A204.1 (cell line): Measurements from ENCODE around the gene CERS6.
"Not testable (repeated sequence)": the region's sequence is repeated elsewhere in the genome, so short reads cannot be mapped to it uniquely, and the experiment has no call there.

Source experiments
- FAIRE-seq: peaks from 2 replicates; lab custom pipeline; 2012; peaks lifted over from hg19 to GRCh38; lab: Jason Lieb, UNC

The CERS6 gene

GRCh38 chr2:168645696-168646338 lies 189.7 kb downstream of the CERS6 start:
- no peak for FAIRE-seq

GRCh38 chr2:168649105-168649504 lies 193.0 kb downstream of the CERS6 start:
- FAIRE-seq, result no peak

- no peak for FAIRE-seq
Measured at GRCh38 chr2:168649562-168649961, 193.5 kb downstream of the CERS6 start.

- FAIRE-seq, result no peak
Measured at GRCh38 chr2:168650139-168650538, 194.1 kb downstream of the CERS6 start.

GRCh38 chr2:168650781-168651180 lies 194.7 kb downstream of the CERS6 start:
- no peak for FAIRE-seq

GRCh38 chr2:168652997-168653921 lies 197.2 kb downstream of the CERS6 start:
- no peak for FAIRE-seq

GRCh38 chr2:168654705-168655104 lies 198.6 kb downstream of the CERS6 start:
- no peak for FAIRE-seq

- FAIRE-seq, result no peak
Measured at GRCh38 chr2:168655207-168655606, 199.1 kb downstream of the CERS6 start.

GRCh38 chr2:168657378-168657777 lies 201.3 kb downstream of the CERS6 start:
- not testable (repeated sequence) for FAIRE-seq

- no peak for FAIRE-seq
Measured at GRCh38 chr2:168658706-168659105, 202.6 kb downstream of the CERS6 start.

- no peak for FAIRE-seq
Measured at GRCh38 chr2:168660870-168661862, 205.1 kb downstream of the CERS6 start.

- no peak for FAIRE-seq
Measured at GRCh38 chr2:168661863-168662256, 205.8 kb downstream of the CERS6 start.

GRCh38 chr2:168662651-168663208 lies 206.7 kb downstream of the CERS6 start:
- FAIRE-seq, result no peak

GRCh38 chr2:168663993-168664392 lies 207.9 kb downstream of the CERS6 start:
- no peak for FAIRE-seq

GRCh38 chr2:168664715-168665114 lies 208.6 kb downstream of the CERS6 start:
- not testable (repeated sequence) for FAIRE-seq

- no peak for FAIRE-seq
Measured at GRCh38 chr2:168666339-168666738, 210.3 kb downstream of the CERS6 start.

GRCh38 chr2:168667156-168667555 lies 211.1 kb downstream of the CERS6 start:
- no peak for FAIRE-seq

- FAIRE-seq, result no peak
Measured at GRCh38 chr2:168669151-168669550, 213.1 kb downstream of the CERS6 start.

GRCh38 chr2:168670478-168670877 lies 214.4 kb downstream of the CERS6 start:
- no peak for FAIRE-seq

GRCh38 chr2:168671932-168672331 lies 215.9 kb downstream of the CERS6 start:
- FAIRE-seq, result no peak

- no peak for FAIRE-seq
Measured at GRCh38 chr2:168673265-168674189, 217.5 kb downstream of the CERS6 start.
